OCI-LY7 (cell line): ENCODE results near the gene RANBP17. TPM values are rescaled to one million over a fixed set of nuclear protein-coding genes. Genes with fewer than 3 reads are reported as not detected.
"Not testable (repeated sequence)": the region's sequence is repeated elsewhere in the genome, so short reads cannot be mapped to it uniquely, and the experiment has no call there.

Source experiments
- BruUV-seq: library from RNA; stranded (reverse); fragments of 400-500 nt; replicated peaks from 2 replicates; lab custom pipeline; 2021; lab: Mats Ljungman, UMichigan
- CTCF ChIA-PET: fragments of 300-600 bp; sonication (Branson Sonifier 250); formaldehyde crosslinking; loops from one replicate; lab custom pipeline; 2022; ENCODE audit warnings: antibody characterized with exemption; ENCODE audit not compliant: unreplicated experiment; lab: Charles Lee
- POLR2A ChIA-PET: fragments of 300-600 bp; sonication (Branson Sonifier 250); formaldehyde crosslinking; loops from one replicate; lab custom pipeline; 2022; ENCODE audit warnings: antibody characterized with exemption; lab: Charles Lee
- DNase-seq: peaks from one replicate; pipeline ENCODE4 v3.0.0-alpha.2; 2015; ENCODE audit warnings: low spot score
- H2AFZ ChIP-seq: fragments of 200-600 bp; sonication (generic), shearing (Covaris generic); 2 replicates; pipeline ENCODE4 v1.6.1; 2014; ENCODE audit warnings: mild to moderate bottlenecking, antibody characterized with exemption, low read length, moderate library complexity
- H3K27ac ChIP-seq: fragments of 200-600 bp; sonication (generic); 2 replicates; pipeline ENCODE4 v1.5.1; 2014; ENCODE audit warnings: mixed run types, low read depth, mild to moderate bottlenecking, moderate library complexity, low read length, inconsistent platforms; ENCODE audit not compliant: poor library complexity, severe bottlenecking
- H3K36me3 ChIP-seq: fragments of 200-600 bp; sonication (generic); 2 replicates; pipeline ENCODE4 v1.6.1; 2014; ENCODE audit warnings: mild to moderate bottlenecking, antibody characterized with exemption, low read length, moderate library complexity, mixed read lengths; ENCODE audit not compliant: insufficient read depth
- H3K4me1 ChIP-seq: fragments of 200-600 bp; sonication (generic); 2 replicates; pipeline ENCODE4 v1.5.1; 2014; ENCODE audit warnings: mild to moderate bottlenecking, low read length; ENCODE audit not compliant: insufficient read depth, poor library complexity, severe bottlenecking
- H3K4me2 ChIP-seq: fragments of 200-600 bp; sonication (generic); 2 replicates; pipeline ENCODE4 v1.6.1; 2014; ENCODE audit warnings: mild to moderate bottlenecking, low read length
- H3K4me3 ChIP-seq: fragments of 200-600 bp; sonication (generic); 2 replicates; pipeline ENCODE4 v1.5.1; 2014; ENCODE audit warnings: mild to moderate bottlenecking, low read depth, low read length; ENCODE audit not compliant: poor library complexity, severe bottlenecking
- H3K79me2 ChIP-seq: fragments of 200-600 bp; sonication (generic); 2 replicates; pipeline ENCODE4 v1.6.1; 2016; ENCODE audit warnings: low read depth, mild to moderate bottlenecking, low read length, moderate library complexity, mixed read lengths; ENCODE audit not compliant: insufficient read depth
- H3K9me2 ChIP-seq: fragments of 200-600 bp; sonication (generic); 2 replicates; pipeline ENCODE4 v1.6.1; 2016; ENCODE audit warnings: mild to moderate bottlenecking, low read length, mixed read lengths; ENCODE audit not compliant: insufficient read depth
- H3K9me3 ChIP-seq: fragments of 200-600 bp; sonication (generic); 2 replicates; pipeline ENCODE4 v1.6.1; 2014; ENCODE audit warnings: mild to moderate bottlenecking, mixed run types, low read length, mixed read lengths
- H4K20me1 ChIP-seq: fragments of 200-600 bp; sonication (generic); 2 replicates; pipeline ENCODE4 v1.6.1; 2014; ENCODE audit warnings: mild to moderate bottlenecking, antibody characterized with exemption, low read length, moderate library complexity, mixed read lengths; ENCODE audit not compliant: insufficient read depth
- EZH2phosphoT487 ChIP-seq: fragments of 200-600 bp; sonication (generic); IDR thresholded peaks from 2 replicates; pipeline ENCODE4 v1.6.1; 2018; ENCODE audit warnings: low read depth, borderline replicate concordance, mild to moderate bottlenecking, mixed run types, antibody characterized with exemption, low read length, moderate library complexity, mixed read lengths
- intact Hi-C: fragments of 100-400 bp; cut with micrococcal nuclease; formaldehyde crosslinking; loops from one replicate; pipeline ENCODE4 v1.10.0; 2022; ENCODE audit not compliant: unreplicated experiment
- total RNA-seq, 2 experiments: library from RNA; depleted of rRNA in 1 of 2; stranded (reverse); fragments of >200 nt in 1 of 2; shearing (Covaris generic) in 1 of 2; gene quantifications; 2 replicates each; pipeline ENCODE4 v1.2.3, GENCODE V29; 2014 to 2022
- TF ChIP-seq, protein P1 (sequence below): fragments of 200-600 bp; sonication (generic); conservative IDR thresholded peaks from 2 replicates; pipeline ENCODE4 v1.5.1; 2014; ENCODE audit warnings: mild to moderate bottlenecking, antibody characterized with exemption, low read length, moderate library complexity, mixed read lengths

RANBP17 gene
- total RNA-seq, 2 experiments from 2014 or later = not detected

- no peak overlapping the region for H3K4me3 ChIP-seq
- no peaks in the 10 kb centered on the region for H3K9me2 ChIP-seq
- intact Hi-C loops = no loop called here
- no peaks in the 10 kb centered on the region for H3K36me3 ChIP-seq
- H3K27ac ChIP-seq = no peak overlapping the region
- H3K79me2 ChIP-seq = no peaks in the 10 kb centered on the region
- H3K4me2 ChIP-seq = no peak overlapping the region
- TF ChIP-seq EZH2phosphoT487 = no peak
- TF ChIP-seq, protein P1, sequence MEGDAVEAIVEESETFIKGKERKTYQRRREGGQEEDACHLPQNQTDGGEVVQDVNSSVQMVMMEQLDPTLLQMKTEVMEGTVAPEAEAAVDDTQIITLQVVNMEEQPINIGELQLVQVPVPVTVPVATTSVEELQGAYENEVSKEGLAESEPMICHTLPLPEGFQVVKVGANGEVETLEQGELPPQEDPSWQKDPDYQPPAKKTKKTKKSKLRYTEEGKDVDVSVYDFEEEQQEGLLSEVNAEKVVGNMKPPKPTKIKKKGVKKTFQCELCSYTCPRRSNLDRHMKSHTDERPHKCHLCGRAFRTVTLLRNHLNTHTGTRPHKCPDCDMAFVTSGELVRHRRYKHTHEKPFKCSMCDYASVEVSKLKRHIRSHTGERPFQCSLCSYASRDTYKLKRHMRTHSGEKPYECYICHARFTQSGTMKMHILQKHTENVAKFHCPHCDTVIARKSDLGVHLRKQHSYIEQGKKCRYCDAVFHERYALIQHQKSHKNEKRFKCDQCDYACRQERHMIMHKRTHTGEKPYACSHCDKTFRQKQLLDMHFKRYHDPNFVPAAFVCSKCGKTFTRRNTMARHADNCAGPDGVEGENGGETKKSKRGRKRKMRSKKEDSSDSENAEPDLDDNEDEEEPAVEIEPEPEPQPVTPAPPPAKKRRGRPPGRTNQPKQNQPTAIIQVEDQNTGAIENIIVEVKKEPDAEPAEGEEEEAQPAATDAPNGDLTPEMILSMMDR = no peak
- no TSS peak for BruUV-seq
- no peaks in the 10 kb centered on the region for H3K4me1 ChIP-seq
- ChIA-PET CTCF (no interaction called here), POLR2A (no interaction called here)
- H2AFZ ChIP-seq = no peak overlapping the region
- no peaks in the 10 kb centered on the region for H4K20me1 ChIP-seq
- no peak for DNase-seq
- H3K9me3 ChIP-seq = no peaks in the 10 kb centered on the region
These were observed 62.2 kb downstream of the RANBP17 start for GRCh38 chr5:170923910-170924620.

GRCh38 chr5:170935534-170936218 lies 73.9 kb downstream of the RANBP17 start:
- H2AFZ ChIP-seq, H3K4me2 ChIP-seq, H3K9me3 ChIP-seq, BruUV-seq, H3K4me1 ChIP-seq, H3K4me3 ChIP-seq, H3K9me2 ChIP-seq, H3K27ac ChIP-seq, H3K36me3 ChIP-seq, DNase-seq, H3K79me2 ChIP-seq, CTCF ChIA-PET, H4K20me1 ChIP-seq, POLR2A ChIA-PET, intact Hi-C loops: not testable (repeated sequence)

DNA sequence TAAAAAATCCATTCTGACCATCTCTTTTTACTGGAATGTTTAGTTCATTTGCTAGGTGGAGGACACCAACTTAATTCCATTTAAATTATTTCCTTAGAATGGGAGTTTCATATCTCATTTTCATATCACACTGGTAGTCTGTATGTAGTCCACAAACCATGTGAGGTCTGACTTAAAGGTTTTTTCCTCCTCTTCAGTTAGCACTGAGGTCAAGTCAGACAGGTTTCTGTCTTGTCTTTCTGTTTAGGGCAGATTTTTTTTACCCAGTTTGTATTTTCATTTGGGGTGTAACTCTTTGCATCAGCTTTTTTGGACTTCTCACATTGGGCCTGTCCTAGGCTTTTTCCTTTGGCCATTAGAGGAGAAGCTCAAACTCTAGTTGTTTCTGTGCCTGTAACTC lies 75.3 kb downstream of the RANBP17 start:
- intact Hi-C loops = no loop called here
- no peak overlapping the region for H3K4me3 ChIP-seq
- BruUV-seq = no TSS peak

More for the DNA sequence above, 75.3 kb downstream of the RANBP17 start:
- no peaks in the 10 kb centered on the region for H3K4me1 ChIP-seq
- no peak overlapping the region for H3K27ac ChIP-seq
- no peak for TF ChIP-seq EZH2phosphoT487
- TF ChIP-seq, protein P1 = no peak
- ChIA-PET POLR2A (interaction anchor here (0.6 kb wide), 1 partner anchor 31 kb away, joined by 4 read pairs; no protein-coding TSS in a partner anchor), CTCF (no interaction called here)
- H3K36me3 ChIP-seq = no peaks in the 10 kb centered on the region
- no peaks in the 10 kb centered on the region for H3K9me2 ChIP-seq
- no peak overlapping the region for H2AFZ ChIP-seq
- H3K79me2 ChIP-seq = no peaks in the 10 kb centered on the region; the same call in 1 of the 2 replicates
- H4K20me1 ChIP-seq = no peaks in the 10 kb centered on the region
- no peak for DNase-seq
- H3K4me2 ChIP-seq = no peak overlapping the region
- no peaks in the 10 kb centered on the region for H3K9me3 ChIP-seq
